Effector CD4-positive, alpha-beta T cell (primary cell): ENCODE measurements around the gene ASB15.

Experiments used
- DNase-seq: peaks from one replicate; pipeline ENCODE4 v3.0.0-alpha.2; 2020

The ASB15 gene

GRCh38 chr7:123637878-123638277 is 36.3 kb downstream of the ASB15 start:
- no peak for DNase-seq

- DNase-seq = no peak
Measured at GRCh38 chr7:123639631-123640030, 38.0 kb downstream of the ASB15 start.

GRCh38 chr7:123640583-123640982 is 39.0 kb downstream of the ASB15 start:
- DNase-seq = no peak

- DNase-seq = no peak
Measured at GRCh38 chr7:123641901-123642300, 40.3 kb downstream of the ASB15 start.

GRCh38 chr7:123643495-123644441 is 42.1 kb downstream of the ASB15 start:
- no peak for DNase-seq

- no peak for DNase-seq
Measured at GRCh38 chr7:123645516-123645915, 43.9 kb downstream of the ASB15 start.

- no peak for DNase-seq
Measured at GRCh38 chr7:123647106-123647730, 45.6 kb downstream of the ASB15 start.

GRCh38 chr7:123649964-123650363 is 48.3 kb downstream of the ASB15 start:
- no peak for DNase-seq

GRCh38 chr7:123650595-123650994 is 49.0 kb downstream of the ASB15 start:
- no peak for DNase-seq

GRCh38 chr7:123652406-123652805 is 50.8 kb downstream of the ASB15 start:
- no peak for DNase-seq

GRCh38 chr7:123653162-123653561 is 51.5 kb downstream of the ASB15 start:
- DNase-seq = no peak

- DNase-seq = no peak
Measured at GRCh38 chr7:123655614-123656013, 54.0 kb downstream of the ASB15 start, which contains the start of gene LMOD2. TSS of gene LMOD2 (plus strand) at chr7:123655866. CDS start at chr7:123655964, 98 bp downstream.

GRCh38 chr7:123656544-123657303 is 55.1 kb downstream of the ASB15 start:
- DNase-seq = no peak

- no peak for DNase-seq
Measured at GRCh38 chr7:123657304-123657685, 55.7 kb downstream of the ASB15 start.

GRCh38 chr7:123658023-123658422 is 56.4 kb downstream of the ASB15 start:
- DNase-seq = no peak

- no peak for DNase-seq
Measured at GRCh38 chr7:123660514-123661354, 59.1 kb downstream of the ASB15 start.

GRCh38 chr7:123661765-123662164 is 60.1 kb downstream of the ASB15 start:
- no peak for DNase-seq

- no peak for DNase-seq
Measured at GRCh38 chr7:123662293-123662692, 60.7 kb downstream of the ASB15 start.

- DNase-seq = no peak
Measured at GRCh38 chr7:123662755-123663154, 61.1 kb downstream of the ASB15 start.

- no peak for DNase-seq
Measured at GRCh38 chr7:123663200-123663599, 61.6 kb downstream of the ASB15 start.

GRCh38 chr7:123665157-123665556 is 63.5 kb downstream of the ASB15 start:
- no peak for DNase-seq

- DNase-seq = no peak
Measured at GRCh38 chr7:123665896-123666295, 64.3 kb downstream of the ASB15 start.
